H1 (cell line): ENCODE results near the gene ARHGAP4. TPM values are rescaled to one million over a fixed set of nuclear protein-coding genes. Genes with fewer than 3 reads are reported as not detected.

ENCODE experiments used
- CTCF ChIA-PET: fragments of 300-600 bp; sonication (Branson Sonifier 250); formaldehyde crosslinking; loops from one replicate; lab custom pipeline; 2021; ENCODE audit not compliant: partially characterized antibody; lab: Charles Lee
- POLR2A ChIA-PET: fragments of 300-600 bp; sonication (Branson Sonifier 250); formaldehyde crosslinking; loops from one replicate; lab custom pipeline; 2021; ENCODE audit warnings: inconsistent platforms; ENCODE audit not compliant: partially characterized antibody; lab: Charles Lee
- DNase-seq, 2 experiments: peaks; one replicate each; pipeline versions ENCODE4 v3.0.0 to v3.0.0-alpha.2; 2010 to 2022; ENCODE audit warnings: low spot score in 2 of 2, low read depth in 1 of 2, mixed read lengths in 1 of 2
- FAIRE-seq: peaks from 2 replicates; lab custom pipeline; 2011; peaks lifted over from hg19 to GRCh38; lab: Jason Lieb, UNC
- H2AFZ ChIP-seq: 2 replicates; pipeline ENCODE4 v1.8.1; 2012; ENCODE audit warnings: low read length, inconsistent platforms
- H2AK5ac ChIP-seq: 2 replicates; pipeline ENCODE4 v1.6.1; 2013; ENCODE audit warnings: low read depth, low read length
- H2BK120ac ChIP-seq: replicated peaks from 2 replicates; pipeline ENCODE3; 2013; ENCODE audit warnings: low read depth, low read length, inconsistent platforms
- H2BK12ac ChIP-seq: 2 replicates; pipeline ENCODE4 v1.6.1; 2013; ENCODE audit warnings: low read depth, low read length
- H2BK15ac ChIP-seq: 2 replicates; pipeline ENCODE4 v1.6.1; 2013; ENCODE audit warnings: low read length
- H2BK20ac ChIP-seq: 2 replicates; pipeline ENCODE4 v1.6.1; 2013; ENCODE audit warnings: low read length
- H2BK5ac ChIP-seq: 2 replicates; pipeline ENCODE4 v1.6.1; 2013; ENCODE audit warnings: low read depth, low read length
- H3K14ac ChIP-seq: 2 replicates; pipeline ENCODE4 v1.6.1; 2013; ENCODE audit warnings: inconsistent platforms; ENCODE audit not compliant: insufficient read length
- H3K18ac ChIP-seq: 2 replicates; pipeline ENCODE4 v1.6.1; 2013; ENCODE audit warnings: low read length; ENCODE audit errors: extremely low read depth
- H3K23ac ChIP-seq: 2 replicates; pipeline ENCODE4 v1.6.1; 2013; ENCODE audit warnings: inconsistent platforms; ENCODE audit not compliant: insufficient read length
- H3K23me2 ChIP-seq: 2 replicates; pipeline ENCODE4 v1.6.1; 2013; ENCODE audit warnings: low read depth, low read length
- H3K27ac ChIP-seq: 2 replicates; pipeline ENCODE4 v1.6.1; 2011; ENCODE audit warnings: low read depth, low read length, inconsistent platforms
- H3K27me3 ChIP-seq, 4 experiments: replicated peaks in 1 of 4; 1 replicate in 1 of 4; 2 replicates in 3 of 4; pipeline versions ENCODE4 v1.6.1 to v1.8.1; 2011 to 2013; ENCODE audit warnings: low read length in 3 of 4, mild to moderate bottlenecking in 3 of 4, inconsistent platforms in 2 of 4, mixed read lengths in 2 of 4, moderate library complexity in 1 of 4; ENCODE audit not compliant: control insufficient read depth in 3 of 4, insufficient read depth in 3 of 4; ENCODE audit errors: extremely low read depth in 1 of 4
- H3K36me3 ChIP-seq, 4 experiments: 2 replicates each; pipeline versions ENCODE4 v1.6.1 to v1.8.1; 2011 to 2013; ENCODE audit warnings: mild to moderate bottlenecking in 4 of 4, low read length in 3 of 4, moderate library complexity in 2 of 4, control low read depth in 1 of 4, inconsistent platforms in 1 of 4; ENCODE audit not compliant: insufficient read depth in 4 of 4, control insufficient read depth in 2 of 4
- H3K4ac ChIP-seq: replicated peaks from 2 replicates; pipeline ENCODE3; 2013; ENCODE audit warnings: low read length, low read depth, mixed read lengths, inconsistent platforms; ENCODE audit not compliant: insufficient read length
- H3K4me1 ChIP-seq, 4 experiments: replicated peaks in 1 of 4; 1 replicate in 1 of 4; 2 replicates in 3 of 4; pipeline versions ENCODE4 v1.6.1 to v1.8.1; 2011 to 2013; ENCODE audit warnings: low read length in 3 of 4, inconsistent platforms in 2 of 4, mixed read lengths in 1 of 4; ENCODE audit not compliant: insufficient read depth in 4 of 4, control insufficient read depth in 3 of 4
- H3K4me2 ChIP-seq, 2 experiments: 2 replicates each; pipeline versions ENCODE4 v1.6.1 to v1.8.1; 2011 to 2013; ENCODE audit warnings: low read depth in 2 of 2, low read length in 2 of 2, control low read depth in 1 of 2, inconsistent platforms in 1 of 2, mild to moderate bottlenecking in 1 of 2; ENCODE audit not compliant: insufficient read depth in 1 of 2
- H3K4me3 ChIP-seq, 4 experiments: fragments of 200-600, 300-600 bp in 1 of 4; sonication (generic), shearing (Covaris generic), sonication (Bioruptor Twin) in 1 of 4; 2 replicates each; pipeline versions ENCODE4 v1.5.1 to v1.8.1; 2011 to 2016; ENCODE audit warnings: low read length in 4 of 4, low read depth in 3 of 4, control low read depth in 2 of 4, inconsistent platforms in 2 of 4, mild to moderate bottlenecking in 2 of 4, mixed read lengths in 1 of 4, moderate library complexity in 1 of 4; ENCODE audit not compliant: insufficient read depth in 2 of 4; ENCODE audit errors: extremely low read depth in 1 of 4
- H3K56ac ChIP-seq: replicated peaks from 2 replicates; pipeline ENCODE3; 2013; ENCODE audit warnings: low read depth, mild to moderate bottlenecking, mixed read lengths, low read length, inconsistent platforms; ENCODE audit not compliant: insufficient read length
- H3K79me1 ChIP-seq: 2 replicates; pipeline ENCODE4 v1.6.1; 2013; ENCODE audit warnings: low read depth, low read length, control low read depth
- H3K79me2 ChIP-seq, 2 experiments: 2 replicates each; pipeline versions ENCODE4 v1.6.1 to v1.8.1; 2012 to 2013; ENCODE audit warnings: low read length in 2 of 2, mild to moderate bottlenecking in 2 of 2, inconsistent platforms in 1 of 2; ENCODE audit not compliant: insufficient read depth in 2 of 2, control insufficient read depth in 1 of 2
- H3K9ac ChIP-seq, 4 experiments: replicated peaks in 1 of 4; 1 replicate in 1 of 4; 2 replicates in 3 of 4; pipeline versions ENCODE4 v1.6.1 to v1.8.1; 2011 to 2013; ENCODE audit warnings: low read depth in 3 of 4, low read length in 3 of 4, control low read depth in 2 of 4, mild to moderate bottlenecking in 2 of 4, moderate library complexity in 2 of 4, inconsistent platforms in 1 of 4; ENCODE audit errors: extremely low read depth in 1 of 4
- H3K9me3 ChIP-seq, 2 experiments: 2 replicates each; pipeline versions ENCODE4 v1.6.1 to v1.8.1; 2012 to 2013; ENCODE audit warnings: mild to moderate bottlenecking in 2 of 2, moderate library complexity in 2 of 2, control low read depth in 1 of 2, inconsistent platforms in 1 of 2, low read depth in 1 of 2, low read length in 1 of 2, mixed read lengths in 1 of 2; ENCODE audit not compliant: insufficient read depth in 2 of 2
- H4K20me1 ChIP-seq, 2 experiments: replicated peaks in 1 of 2; 2 replicates each; pipeline versions ENCODE3 to v1.8.1; 2011 to 2013; ENCODE audit warnings: inconsistent platforms in 2 of 2, low read length in 2 of 2, mild to moderate bottlenecking in 1 of 2; ENCODE audit not compliant: insufficient read depth in 2 of 2, control insufficient read depth in 1 of 2
- H4K5ac ChIP-seq: 2 replicates; pipeline ENCODE4 v1.6.1; 2013; ENCODE audit warnings: low read length, low read depth, mixed read lengths, inconsistent platforms; ENCODE audit not compliant: insufficient read length
- H4K8ac ChIP-seq: 2 replicates; pipeline ENCODE4 v1.8.0; 2013; ENCODE audit warnings: mild to moderate bottlenecking, moderate library complexity, low read length, inconsistent platforms; ENCODE audit not compliant: insufficient read depth; ENCODE audit errors: extremely low read depth
- H4K91ac ChIP-seq: replicated peaks from 2 replicates; pipeline ENCODE3; 2013; ENCODE audit warnings: low read length, mixed read lengths, inconsistent platforms; ENCODE audit not compliant: insufficient read length
- ATF2 ChIP-seq: IDR thresholded peaks from 2 replicates; pipeline ENCODE4 v1.6.1; 2012; ENCODE audit warnings: low read length, inconsistent platforms
- CBX8 ChIP-seq: fragments of 300-800, 300-1000 bp; sonication (generic); IDR thresholded peaks from 2 replicates; pipeline ENCODE4 v1.7.1; 2016; ENCODE audit warnings: low read depth, low read length, borderline replicate concordance
- CHD1 ChIP-seq: IDR thresholded peaks from 2 replicates; pipeline ENCODE4 v1.6.1; 2012; ENCODE audit warnings: low read depth, low read length, improper control_type of control experiment
- CHD2 ChIP-seq: IDR thresholded peaks from 2 replicates; pipeline ENCODE4 v1.6.1; 2012; ENCODE audit warnings: low read length, improper control_type of control experiment
- EGR1 ChIP-seq: IDR thresholded peaks from 2 replicates; pipeline ENCODE4 v1.6.1; 2011; ENCODE audit warnings: low read depth, low read length, borderline replicate concordance
- EP300 ChIP-seq, 2 experiments: IDR thresholded peaks; 1 replicate in 1 of 2; 2 replicates in 1 of 2; pipeline ENCODE4 v1.6.1; 2011 to 2012; ENCODE audit warnings: low read depth in 2 of 2, low read length in 2 of 2, mild to moderate bottlenecking in 2 of 2, borderline replicate concordance in 1 of 2, inconsistent platforms in 1 of 2, moderate library complexity in 1 of 2
- EZH2 ChIP-seq: fragments of 200-600 bp; sonication (generic); IDR thresholded peaks from 2 replicates; pipeline ENCODE4 v1.7.1; 2012; ENCODE audit warnings: low read depth, mild to moderate bottlenecking, moderate library complexity, low read length, inconsistent platforms; ENCODE audit not compliant: severe bottlenecking
- FOSL1 ChIP-seq: IDR thresholded peaks from 2 replicates; pipeline ENCODE4 v1.6.1; 2011; ENCODE audit warnings: mild to moderate bottlenecking, low read depth, low read length, moderate library complexity; ENCODE audit not compliant: insufficient read depth
- GABPA ChIP-seq: IDR thresholded peaks from 2 replicates; pipeline ENCODE4 v1.6.1; 2011; ENCODE audit warnings: mild to moderate bottlenecking, low read length, moderate library complexity, borderline replicate concordance; ENCODE audit not compliant: insufficient read depth
- POLR2A ChIP-seq, 2 experiments: IDR thresholded peaks; 1 replicate in 1 of 2; 2 replicates in 1 of 2; pipeline ENCODE4 v1.6.1; 2011; ENCODE audit warnings: low read depth in 2 of 2, low read length in 2 of 2, mild to moderate bottlenecking in 2 of 2; ENCODE audit errors: control extremely low read depth in 1 of 2
- POLR2AphosphoS5 ChIP-seq: IDR thresholded peaks from 2 replicates; pipeline ENCODE4 v1.6.1; 2011; ENCODE audit warnings: low read depth, low read length
- RBBP5 ChIP-seq: IDR thresholded peaks from 2 replicates; pipeline ENCODE4 v1.7.1; 2012; ENCODE audit warnings: low read depth, mild to moderate bottlenecking, inconsistent platforms, low read length, moderate library complexity, borderline replicate concordance
- SIX5 ChIP-seq: IDR thresholded peaks from 2 replicates; pipeline ENCODE4 v1.6.1; 2011; ENCODE audit warnings: mild to moderate bottlenecking, low read depth, low read length
- WGBS, 2 experiments: shearing (Covaris generic) in 1 of 2; methylation state at CpG; one replicate each; pipeline versions ENCODE4 v1.1.6 to v1.1.7; 2013 to 2015; ENCODE audit warnings: low lambda C conversion rate in 2 of 2, mixed read lengths in 2 of 2, inconsistent platforms in 1 of 2, low coverage in 1 of 2, missing lambda C conversion rate in 1 of 2; ENCODE audit not compliant: insufficient replicate concordance in 2 of 2, insufficient coverage in 1 of 2, insufficient read length in 1 of 2; ENCODE audit errors: extremely low coverage in 1 of 2, missing lambda C conversion rate in 1 of 2; 5-methylcytosine and 5-hydroxymethylcytosine counted together
- polyA plus RNA-seq, 7 experiments: library from polyadenylated mRNA; depleted of rRNA in 3 of 7; stranded (reverse) in 5 of 7; unstranded in 2 of 7; fragments of >200 nt in 5 of 7; fragments of 200-250 nt in 2 of 7; gene quantifications; 1 replicate in 5 of 7; 2 replicates in 1 of 7; 4 replicates in 1 of 7; pipeline versions ENCODE4 v1.2.1 to v1.2.3, GENCODE V29; 2011 to 2013; ENCODE audit warnings: missing spikeins in 2 of 7, mixed read lengths in 2 of 7
- total RNA-seq: library from RNA; stranded (reverse); fragmentation: NEBNext Ultra II Directional; extraction: Animal tissue kit (Norgen Biotek cat#: 25700); gene quantifications from 2 replicates; pipeline ENCODE4 v1.2.1, GENCODE V29; 2021

The ARHGAP4 gene
- total and polyA plus RNA-seq, 2 of the 8 experiments (the other 6 are each of a cell fraction or from before 2014, with no cell fraction given), result 23.9 to 26.0 TPM

- DNase-seq (no peak), FAIRE-seq (no peak)
- WGBS, 2 experiments, result 87% methylated on average over 6 of the region's 17 CpGs; no CpG with 5 or more reads in 1 of the 2 experiments
- Histone ChIP-seq H3K23ac (no peak overlapping the region), H2BK15ac (no peak overlapping the region), H3K79me2 (no peaks in the 10 kb centered on the region), H3K79me1 (no peaks in the 10 kb centered on the region), H2BK12ac (no peak overlapping the region), H3K4me3 (no peak overlapping the region), H3K18ac (no peak overlapping the region), H3K56ac (no peak overlapping the region), H3K23me2 (no peaks in the 10 kb centered on the region), H3K9me3 (no peaks in the 10 kb centered on the region), H3K27me3 (no peaks in the 10 kb centered on the region), H3K4me1 (peaks cover 0 to 3% (median 0%) of the 10 kb centered on the region in 4 experiments; a peak in 1 of 7 replicates), H4K5ac (no peak overlapping the region), H3K27ac (no peak overlapping the region), H2AK5ac (no peak overlapping the region), H3K4ac (no peak overlapping the region), H3K4me2 (no peak overlapping the region), H3K9ac (no peak overlapping the region), H4K8ac (no peak overlapping the region), H4K20me1 (no peaks in the 10 kb centered on the region), H2BK120ac (no peak overlapping the region), H2BK5ac (no peak overlapping the region), H3K14ac (no peak overlapping the region), H2BK20ac (no peak overlapping the region), H3K36me3 (no peaks in the 10 kb centered on the region; a peak in 1 of 8 replicates), H2AFZ (no peak overlapping the region), H4K91ac (no peak overlapping the region)
- CTCF ChIA-PET, result interaction anchor here (1.0 to 5.7 kb wide), 3 partner anchors 10 to 53 kb away, joined by 3 to 65 read pairs (median 4); partner anchors contain the start of gene ARHGAP4
- POLR2A ChIA-PET, result no interaction called here
- no peak for TF ChIP-seq GABPA
- no peak for TF ChIP-seq POLR2A (IDR thresholded peaks at IDR 0.05; ENCODE audit: control extremely low read depth in 1 of 2, low read depth in 2 of 2, low read length in 2 of 2)
- no peak for TF ChIP-seq RBBP5
- no peak for TF ChIP-seq ATF2
- TF ChIP-seq EZH2, result no peak
- TF ChIP-seq EGR1, result no peak
- TF ChIP-seq FOSL1, result no peak
- no peak for TF ChIP-seq SIX5
- no peak for TF ChIP-seq EP300 (IDR thresholded peaks at IDR 0.05; ENCODE audit: borderline replicate concordance in 1 of 2, low read depth in 2 of 2, low read length in 2 of 2)
- TF ChIP-seq CHD1, result no peak
- TF ChIP-seq CBX8, result no peak
- no peak for TF ChIP-seq POLR2AphosphoS5
- no peak for TF ChIP-seq CHD2
These were observed 12.9 kb downstream of the ARHGAP4 start for GRCh38 chrX:153913211-153913610.
